HepG2 (cell line): ENCODE data around the gene CUL4A. TPM values are rescaled to one million over a fixed set of nuclear protein-coding genes. Genes with fewer than 3 reads are reported as not detected.
A peak's percentile ranks its signal among the peaks of the same experiment; 100 is the strongest.

Source experiments
- CEBPG ChIP-seq: IDR thresholded peaks from 2 replicates; pipeline ENCODE4 v1.6.1; 2016
- MED1 ChIP-seq: sonication (generic); formaldehyde crosslinking; IDR thresholded peaks from 2 replicates; pipeline ENCODE4 v1.4.0; 2020; ENCODE audit warnings: missing genetic modification reagents
- ZNF326 ChIP-seq: sonication (generic); formaldehyde crosslinking; IDR thresholded peaks from 2 replicates; pipeline ENCODE4 v1.4.0; 2020; ENCODE audit warnings: missing genetic modification reagents, borderline replicate concordance
- ZSCAN9 ChIP-seq: IDR thresholded peaks from 2 replicates; pipeline ENCODE4 v1.6.1; 2016; ENCODE audit warnings: borderline replicate concordance
- polyA plus RNA-seq, 8 experiments: library from polyadenylated mRNA; depleted of rRNA in 3 of 8; stranded (reverse) in 7 of 8; unstranded in 1 of 8; fragments of >200 nt; fragmentation: Illumina TruSeq in 4 of 8; extraction: Trizol in 4 of 8; gene quantifications; 2 replicates each; pipeline versions ENCODE4 v1.2.1 to v1.2.3, GENCODE V29; 2011 to 2016; ENCODE audit warnings: low read depth in 4 of 8, missing spikeins in 1 of 8, mixed read lengths in 1 of 8; ENCODE audit not compliant: insufficient read depth in 1 of 8
- total RNA-seq, 5 experiments: library from RNA; depleted of rRNA; stranded (reverse); fragments of >200 nt; fragmentation: Illumina TruSeq; extraction: Trizol; gene quantifications; 2 replicates each; pipeline ENCODE4 v1.2.3, GENCODE V29; 2016; ENCODE audit warnings: low read depth in 1 of 5
- TF ChIP-seq, protein P1 (sequence below): sonication (generic); formaldehyde crosslinking; IDR thresholded peaks from 2 replicates; pipeline ENCODE4 v1.9.0; 2021; ENCODE audit warnings: mild to moderate bottlenecking, missing genetic modification reagents
- TF ChIP-seq, protein P2 (sequence below), 2 experiments: sonication (generic) in 1 of 2; formaldehyde crosslinking in 1 of 2; IDR thresholded peaks; 2 replicates each; pipeline versions ENCODE4 v1.5.1 to v1.6.1; 2011 to 2020; ENCODE audit warnings: borderline replicate concordance in 1 of 2, low read depth in 1 of 2, low read length in 1 of 2, mild to moderate bottlenecking in 1 of 2, missing genetic modification reagents in 1 of 2, moderate library complexity in 1 of 2
- TF ChIP-seq, protein P3 (sequence below): IDR thresholded peaks from 2 replicates; pipeline ENCODE4 v1.6.1; 2016; ENCODE audit warnings: low read depth, missing genetic modification reagents, missing compliant biosample characterization
- TF ChIP-seq, protein P4 (sequence below): sonication (generic); formaldehyde crosslinking; conservative IDR thresholded peaks from 2 replicates; pipeline ENCODE4 v1.4.0; 2020; ENCODE audit warnings: mild to moderate bottlenecking, missing genetic modification reagents, moderate library complexity
- TF ChIP-seq, protein P5 (sequence below): fragments of 450-650 bp; IDR thresholded peaks from 2 replicates; pipeline ENCODE4 v1.6.1; 2016

The CUL4A gene
- total and polyA plus RNA-seq, 2 of the 13 experiments (the other 11 are each of a cell fraction or from before 2014, with no cell fraction given) = 51.2 to 75.3 TPM

DNA sequence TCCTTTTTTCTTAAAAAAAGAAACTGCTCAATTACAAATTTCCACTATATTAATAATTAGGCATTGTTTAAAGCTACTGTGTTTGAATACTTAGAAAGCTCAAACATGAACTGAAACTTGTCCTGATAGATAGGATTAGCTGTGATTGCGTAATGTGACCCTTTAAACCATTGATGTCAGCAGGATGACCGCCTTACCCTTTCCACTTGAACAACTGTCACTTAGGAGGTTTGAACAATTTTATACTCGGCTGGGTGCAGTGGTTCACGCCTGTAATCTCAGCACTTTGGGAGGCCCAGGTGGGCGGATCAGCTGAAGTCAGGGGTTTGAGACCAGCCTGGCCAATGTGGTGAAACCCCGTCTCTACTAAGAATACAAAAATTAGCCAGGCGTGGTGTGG is 90.5 kb downstream of the CUL4A start (continued):
- TF ChIP-seq, protein P1, sequence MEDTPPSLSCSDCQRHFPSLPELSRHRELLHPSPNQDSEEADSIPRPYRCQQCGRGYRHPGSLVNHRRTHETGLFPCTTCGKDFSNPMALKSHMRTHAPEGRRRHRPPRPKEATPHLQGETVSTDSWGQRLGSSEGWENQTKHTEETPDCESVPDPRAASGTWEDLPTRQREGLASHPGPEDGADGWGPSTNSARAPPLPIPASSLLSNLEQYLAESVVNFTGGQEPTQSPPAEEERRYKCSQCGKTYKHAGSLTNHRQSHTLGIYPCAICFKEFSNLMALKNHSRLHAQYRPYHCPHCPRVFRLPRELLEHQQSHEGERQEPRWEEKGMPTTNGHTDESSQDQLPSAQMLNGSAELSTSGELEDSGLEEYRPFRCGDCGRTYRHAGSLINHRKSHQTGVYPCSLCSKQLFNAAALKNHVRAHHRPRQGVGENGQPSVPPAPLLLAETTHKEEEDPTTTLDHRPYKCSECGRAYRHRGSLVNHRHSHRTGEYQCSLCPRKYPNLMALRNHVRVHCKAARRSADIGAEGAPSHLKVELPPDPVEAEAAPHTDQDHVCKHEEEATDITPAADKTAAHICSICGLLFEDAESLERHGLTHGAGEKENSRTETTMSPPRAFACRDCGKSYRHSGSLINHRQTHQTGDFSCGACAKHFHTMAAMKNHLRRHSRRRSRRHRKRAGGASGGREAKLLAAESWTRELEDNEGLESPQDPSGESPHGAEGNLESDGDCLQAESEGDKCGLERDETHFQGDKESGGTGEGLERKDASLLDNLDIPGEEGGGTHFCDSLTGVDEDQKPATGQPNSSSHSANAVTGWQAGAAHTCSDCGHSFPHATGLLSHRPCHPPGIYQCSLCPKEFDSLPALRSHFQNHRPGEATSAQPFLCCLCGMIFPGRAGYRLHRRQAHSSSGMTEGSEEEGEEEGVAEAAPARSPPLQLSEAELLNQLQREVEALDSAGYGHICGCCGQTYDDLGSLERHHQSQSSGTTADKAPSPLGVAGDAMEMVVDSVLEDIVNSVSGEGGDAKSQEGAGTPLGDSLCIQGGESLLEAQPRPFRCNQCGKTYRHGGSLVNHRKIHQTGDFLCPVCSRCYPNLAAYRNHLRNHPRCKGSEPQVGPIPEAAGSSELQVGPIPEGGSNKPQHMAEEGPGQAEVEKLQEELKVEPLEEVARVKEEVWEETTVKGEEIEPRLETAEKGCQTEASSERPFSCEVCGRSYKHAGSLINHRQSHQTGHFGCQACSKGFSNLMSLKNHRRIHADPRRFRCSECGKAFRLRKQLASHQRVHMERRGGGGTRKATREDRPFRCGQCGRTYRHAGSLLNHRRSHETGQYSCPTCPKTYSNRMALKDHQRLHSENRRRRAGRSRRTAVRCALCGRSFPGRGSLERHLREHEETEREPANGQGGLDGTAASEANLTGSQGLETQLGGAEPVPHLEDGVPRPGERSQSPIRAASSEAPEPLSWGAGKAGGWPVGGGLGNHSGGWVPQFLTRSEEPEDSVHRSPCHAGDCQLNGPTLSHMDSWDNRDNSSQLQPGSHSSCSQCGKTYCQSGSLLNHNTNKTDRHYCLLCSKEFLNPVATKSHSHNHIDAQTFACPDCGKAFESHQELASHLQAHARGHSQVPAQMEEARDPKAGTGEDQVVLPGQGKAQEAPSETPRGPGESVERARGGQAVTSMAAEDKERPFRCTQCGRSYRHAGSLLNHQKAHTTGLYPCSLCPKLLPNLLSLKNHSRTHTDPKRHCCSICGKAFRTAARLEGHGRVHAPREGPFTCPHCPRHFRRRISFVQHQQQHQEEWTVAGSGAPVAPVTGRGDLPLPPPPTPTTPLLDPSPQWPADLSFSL (CRISPR knock-in tag) = no peak
- TF ChIP-seq CEBPG (CRISPR knock-in tag) = peak; percentile 99
- TF ChIP-seq, protein P2, sequence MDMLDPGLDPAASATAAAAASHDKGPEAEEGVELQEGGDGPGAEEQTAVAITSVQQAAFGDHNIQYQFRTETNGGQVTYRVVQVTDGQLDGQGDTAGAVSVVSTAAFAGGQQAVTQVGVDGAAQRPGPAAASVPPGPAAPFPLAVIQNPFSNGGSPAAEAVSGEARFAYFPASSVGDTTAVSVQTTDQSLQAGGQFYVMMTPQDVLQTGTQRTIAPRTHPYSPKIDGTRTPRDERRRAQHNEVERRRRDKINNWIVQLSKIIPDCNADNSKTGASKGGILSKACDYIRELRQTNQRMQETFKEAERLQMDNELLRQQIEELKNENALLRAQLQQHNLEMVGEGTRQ (IDR thresholded peaks at IDR 0.05; ENCODE audit: low read depth, low read length) = no peak
- TF ChIP-seq, protein P2 (CRISPR knock-in tag; IDR thresholded peaks at IDR 0.05; ENCODE audit: borderline replicate concordance) = no peak
- TF ChIP-seq, protein P3, sequence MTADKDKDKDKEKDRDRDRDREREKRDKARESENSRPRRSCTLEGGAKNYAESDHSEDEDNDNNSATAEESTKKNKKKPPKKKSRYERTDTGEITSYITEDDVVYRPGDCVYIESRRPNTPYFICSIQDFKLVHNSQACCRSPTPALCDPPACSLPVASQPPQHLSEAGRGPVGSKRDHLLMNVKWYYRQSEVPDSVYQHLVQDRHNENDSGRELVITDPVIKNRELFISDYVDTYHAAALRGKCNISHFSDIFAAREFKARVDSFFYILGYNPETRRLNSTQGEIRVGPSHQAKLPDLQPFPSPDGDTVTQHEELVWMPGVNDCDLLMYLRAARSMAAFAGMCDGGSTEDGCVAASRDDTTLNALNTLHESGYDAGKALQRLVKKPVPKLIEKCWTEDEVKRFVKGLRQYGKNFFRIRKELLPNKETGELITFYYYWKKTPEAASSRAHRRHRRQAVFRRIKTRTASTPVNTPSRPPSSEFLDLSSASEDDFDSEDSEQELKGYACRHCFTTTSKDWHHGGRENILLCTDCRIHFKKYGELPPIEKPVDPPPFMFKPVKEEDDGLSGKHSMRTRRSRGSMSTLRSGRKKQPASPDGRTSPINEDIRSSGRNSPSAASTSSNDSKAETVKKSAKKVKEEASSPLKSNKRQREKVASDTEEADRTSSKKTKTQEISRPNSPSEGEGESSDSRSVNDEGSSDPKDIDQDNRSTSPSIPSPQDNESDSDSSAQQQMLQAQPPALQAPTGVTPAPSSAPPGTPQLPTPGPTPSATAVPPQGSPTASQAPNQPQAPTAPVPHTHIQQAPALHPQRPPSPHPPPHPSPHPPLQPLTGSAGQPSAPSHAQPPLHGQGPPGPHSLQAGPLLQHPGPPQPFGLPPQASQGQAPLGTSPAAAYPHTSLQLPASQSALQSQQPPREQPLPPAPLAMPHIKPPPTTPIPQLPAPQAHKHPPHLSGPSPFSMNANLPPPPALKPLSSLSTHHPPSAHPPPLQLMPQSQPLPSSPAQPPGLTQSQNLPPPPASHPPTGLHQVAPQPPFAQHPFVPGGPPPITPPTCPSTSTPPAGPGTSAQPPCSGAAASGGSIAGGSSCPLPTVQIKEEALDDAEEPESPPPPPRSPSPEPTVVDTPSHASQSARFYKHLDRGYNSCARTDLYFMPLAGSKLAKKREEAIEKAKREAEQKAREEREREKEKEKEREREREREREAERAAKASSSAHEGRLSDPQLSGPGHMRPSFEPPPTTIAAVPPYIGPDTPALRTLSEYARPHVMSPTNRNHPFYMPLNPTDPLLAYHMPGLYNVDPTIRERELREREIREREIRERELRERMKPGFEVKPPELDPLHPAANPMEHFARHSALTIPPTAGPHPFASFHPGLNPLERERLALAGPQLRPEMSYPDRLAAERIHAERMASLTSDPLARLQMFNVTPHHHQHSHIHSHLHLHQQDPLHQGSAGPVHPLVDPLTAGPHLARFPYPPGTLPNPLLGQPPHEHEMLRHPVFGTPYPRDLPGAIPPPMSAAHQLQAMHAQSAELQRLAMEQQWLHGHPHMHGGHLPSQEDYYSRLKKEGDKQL (CRISPR knock-in tag) = 0 out of 2 replicates have a peak, but pooled peaks have one; percentile 65
- TF ChIP-seq, protein P4, sequence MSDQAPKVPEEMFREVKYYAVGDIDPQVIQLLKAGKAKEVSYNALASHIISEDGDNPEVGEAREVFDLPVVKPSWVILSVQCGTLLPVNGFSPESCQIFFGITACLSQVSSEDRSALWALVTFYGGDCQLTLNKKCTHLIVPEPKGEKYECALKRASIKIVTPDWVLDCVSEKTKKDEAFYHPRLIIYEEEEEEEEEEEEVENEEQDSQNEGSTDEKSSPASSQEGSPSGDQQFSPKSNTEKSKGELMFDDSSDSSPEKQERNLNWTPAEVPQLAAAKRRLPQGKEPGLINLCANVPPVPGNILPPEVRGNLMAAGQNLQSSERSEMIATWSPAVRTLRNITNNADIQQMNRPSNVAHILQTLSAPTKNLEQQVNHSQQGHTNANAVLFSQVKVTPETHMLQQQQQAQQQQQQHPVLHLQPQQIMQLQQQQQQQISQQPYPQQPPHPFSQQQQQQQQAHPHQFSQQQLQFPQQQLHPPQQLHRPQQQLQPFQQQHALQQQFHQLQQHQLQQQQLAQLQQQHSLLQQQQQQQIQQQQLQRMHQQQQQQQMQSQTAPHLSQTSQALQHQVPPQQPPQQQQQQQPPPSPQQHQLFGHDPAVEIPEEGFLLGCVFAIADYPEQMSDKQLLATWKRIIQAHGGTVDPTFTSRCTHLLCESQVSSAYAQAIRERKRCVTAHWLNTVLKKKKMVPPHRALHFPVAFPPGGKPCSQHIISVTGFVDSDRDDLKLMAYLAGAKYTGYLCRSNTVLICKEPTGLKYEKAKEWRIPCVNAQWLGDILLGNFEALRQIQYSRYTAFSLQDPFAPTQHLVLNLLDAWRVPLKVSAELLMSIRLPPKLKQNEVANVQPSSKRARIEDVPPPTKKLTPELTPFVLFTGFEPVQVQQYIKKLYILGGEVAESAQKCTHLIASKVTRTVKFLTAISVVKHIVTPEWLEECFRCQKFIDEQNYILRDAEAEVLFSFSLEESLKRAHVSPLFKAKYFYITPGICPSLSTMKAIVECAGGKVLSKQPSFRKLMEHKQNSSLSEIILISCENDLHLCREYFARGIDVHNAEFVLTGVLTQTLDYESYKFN (CRISPR knock-in tag) = peak; percentile 74
- TF ChIP-seq, protein P5, sequence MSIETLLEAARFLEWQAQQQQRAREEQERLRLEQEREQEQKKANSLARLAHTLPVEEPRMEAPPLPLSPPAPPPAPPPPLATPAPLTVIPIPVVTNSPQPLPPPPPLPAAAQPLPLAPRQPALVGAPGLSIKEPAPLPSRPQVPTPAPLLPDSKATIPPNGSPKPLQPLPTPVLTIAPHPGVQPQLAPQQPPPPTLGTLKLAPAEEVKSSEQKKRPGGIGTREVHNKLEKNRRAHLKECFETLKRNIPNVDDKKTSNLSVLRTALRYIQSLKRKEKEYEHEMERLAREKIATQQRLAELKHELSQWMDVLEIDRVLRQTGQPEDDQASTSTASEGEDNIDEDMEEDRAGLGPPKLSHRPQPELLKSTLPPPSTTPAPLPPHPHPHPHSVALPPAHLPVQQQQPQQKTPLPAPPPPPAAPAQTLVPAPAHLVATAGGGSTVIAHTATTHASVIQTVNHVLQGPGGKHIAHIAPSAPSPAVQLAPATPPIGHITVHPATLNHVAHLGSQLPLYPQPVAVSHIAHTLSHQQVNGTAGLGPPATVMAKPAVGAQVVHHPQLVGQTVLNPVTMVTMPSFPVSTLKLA = no peak
- TF ChIP-seq ZNF326 (CRISPR knock-in tag) = no peak
- peak; percentile 73 for TF ChIP-seq MED1
- TF ChIP-seq ZSCAN9 (CRISPR knock-in tag) = peak; percentile 63; the same call in 1 of the 2 replicates
